Suprapubic skin (tissue), 4 donors: Measurements from ENCODE around the gene ELANE. TPM values are rescaled to one million over a fixed set of nuclear protein-coding genes. Genes with fewer than 3 reads are reported as not detected.
"Not testable (repeated sequence)": the region's sequence is repeated elsewhere in the genome, so short reads cannot be mapped to it uniquely, and the experiment has no call there.

Source experiments
- DNase-seq, 2 donors: peaks; one replicate each; pipeline ENCODE4 v3.0.0-alpha.2; 2019; ENCODE audit warnings: low spot score in 2 of 2
- H3K27ac ChIP-seq: fragments of 200-600 bp; sonication (generic); one replicate; pipeline ENCODE4 v1.5.1; 2019
- H3K27me3 ChIP-seq: fragments of 200-600 bp; sonication (generic); one replicate; pipeline ENCODE4 v1.5.1; 2019
- H3K36me3 ChIP-seq: fragments of 200-600 bp; sonication (generic); one replicate; pipeline ENCODE4 v1.5.1; 2019
- H3K4me1 ChIP-seq: fragments of 200-600 bp; sonication (generic); one replicate; pipeline ENCODE4 v1.5.1; 2019
- H3K4me3 ChIP-seq: fragments of 200-600 bp; sonication (generic); one replicate; pipeline ENCODE4 v1.5.1; 2019; ENCODE audit warnings: mild to moderate bottlenecking
- H3K9me3 ChIP-seq: fragments of 200-600 bp; sonication (generic); one replicate; pipeline ENCODE4 v1.5.1; 2019
- CTCF ChIP-seq, 2 donors: fragments of 200-600 bp in 1 of 2; fragments of 450-650 bp in 1 of 2; sonication (generic) in 1 of 2; IDR thresholded peaks; one replicate each; pipeline ENCODE4 v1.5.1; 2016 to 2019; ENCODE audit warnings: antibody characterized with exemption in 2 of 2, mild to moderate bottlenecking in 1 of 2, moderate library complexity in 1 of 2
- EP300 ChIP-seq: sonication (generic); formaldehyde crosslinking; IDR thresholded peaks from one replicate; pipeline ENCODE4 v1.6.1; 2017; ENCODE audit warnings: antibody characterized with exemption
- POLR2A ChIP-seq, 2 donors: fragments of 450-650 bp; IDR thresholded peaks; one replicate each; pipeline ENCODE4 v1.6.1; 2017; ENCODE audit warnings: antibody characterized with exemption in 2 of 2, mild to moderate bottlenecking in 2 of 2, moderate library complexity in 2 of 2
- POLR2AphosphoS5 ChIP-seq, 3 donors: sonication (generic); formaldehyde crosslinking; IDR thresholded peaks; one replicate each; pipeline ENCODE4 v1.6.1; 2017; ENCODE audit warnings: antibody characterized with exemption in 3 of 3
- WGBS: methylation state at CpG from one replicate; pipeline ENCODE4 v1.1.5; 2018; 5-methylcytosine and 5-hydroxymethylcytosine counted together
- total RNA-seq, 4 donors: library from RNA; depleted of rRNA; stranded (reverse); fragments of >200 nt; gene quantifications; one replicate each; pipeline ENCODE4 v1.1.0, GENCODE V29; 2016

The ELANE gene
- total RNA-seq, 4 donors from 2014 or later: 0.79 TPM; not detected in 3

- Histone ChIP-seq H3K36me3 (peaks cover 41% of the 10 kb centered on the region), H3K27ac (no peak overlapping the region), H3K4me1 (peaks cover 21% of the 10 kb centered on the region), H3K4me3 (no peak overlapping the region), H3K9me3 (no peaks in the 10 kb centered on the region), H3K27me3 (no peaks in the 10 kb centered on the region)
- WGBS: 85% methylated on average over 17 of the region's 18 CpGs
- DNase-seq: no peak
- TF ChIP-seq POLR2A (IDR thresholded peaks at IDR 0.05): no peak
- no peak for TF ChIP-seq EP300
- no peak for TF ChIP-seq CTCF (IDR thresholded peaks at IDR 0.05)
- TF ChIP-seq POLR2AphosphoS5 (IDR thresholded peaks at IDR 0.05): no peak
These were observed 38.7 kb downstream of the ELANE start for GRCh38 chr19:890831-891230.

- Histone ChIP-seq H3K4me1 (peaks cover 21% of the 10 kb centered on the region), H3K27ac (peak overlapping the region; percentile 89), H3K36me3 (peaks cover 34% of the 10 kb centered on the region), H3K4me3 (peak overlapping the region; percentile 89)
- 70% methylated on average over 40 of the region's 50 CpGs for WGBS
- not testable (repeated sequence) for H3K27me3 ChIP-seq, H3K9me3 ChIP-seq, DNase-seq
These were observed 39.5 kb downstream of the ELANE start for GRCh38 chr19:891421-892200.

- Histone ChIP-seq H3K27me3 (no peaks in the 10 kb centered on the region), H3K4me1 (peaks cover 21% of the 10 kb centered on the region), H3K36me3 (peaks cover 35% of the 10 kb centered on the region), H3K27ac (peak overlapping the region; percentile 89), H3K9me3 (no peaks in the 10 kb centered on the region), H3K4me3 (peak overlapping the region; percentile 89)
- DNase-seq: no peak
- 5% methylated on average over 21 of the region's 27 CpGs for WGBS
- no peak for TF ChIP-seq EP300
- TF ChIP-seq CTCF (IDR thresholded peaks at IDR 0.05): no peak
- TF ChIP-seq POLR2AphosphoS5 (IDR thresholded peaks at IDR 0.05): no peak
- TF ChIP-seq POLR2A (IDR thresholded peaks at IDR 0.05): no peak
These were observed 40.3 kb downstream of the ELANE start for GRCh38 chr19:892243-892893.

GRCh38 chr19:892894-893689 is 41.0 kb downstream of the ELANE start, which contains the start of the genes MED16 and RNU6-9:
Gene MED16 (minus strand): TSS chr19:893187. CDS start chr19:891131, 2,056 bp downstream.
Gene RNU6-9 (plus strand): TSS chr19:893484.
- H3K27me3 ChIP-seq: no peaks in the 10 kb centered on the region
- H3K9me3 ChIP-seq: no peaks in the 10 kb centered on the region
- peaks cover 34% of the 10 kb centered on the region for H3K36me3 ChIP-seq
- H3K4me1 ChIP-seq: peaks cover 21% of the 10 kb centered on the region
- peak; percentile 94 to 97 for DNase-seq
- TF ChIP-seq POLR2A (IDR thresholded peaks at IDR 0.05) (peak in 1 of 2 donors; percentile 32), CTCF (IDR thresholded peaks at IDR 0.05) (no peak), POLR2AphosphoS5 (IDR thresholded peaks at IDR 0.05) (peak in 2 of 3 donors; percentile 27 to 76), EP300 (no peak)
- H3K27ac ChIP-seq: peak within 1 kb of the TSS; percentile 89
- 2% methylated on average over 14 of the region's 69 CpGs for WGBS
- peak within 1 kb of the TSS; percentile 89 for H3K4me3 ChIP-seq

GRCh38 chr19:896434-896833 is 44.3 kb downstream of the ELANE start:
- 93% methylated on average over 7 of the region's 10 CpGs for WGBS
- Histone ChIP-seq H3K9me3 (no peaks in the 10 kb centered on the region), H3K27ac (no peak overlapping the region), H3K4me3 (no peak overlapping the region), H3K4me1 (peaks cover 19% of the 10 kb centered on the region), H3K27me3 (no peaks in the 10 kb centered on the region), H3K36me3 (peaks cover 21% of the 10 kb centered on the region)
- DNase-seq: no peak
- no peak for TF ChIP-seq CTCF (IDR thresholded peaks at IDR 0.05)
- no peak for TF ChIP-seq POLR2AphosphoS5 (IDR thresholded peaks at IDR 0.05)
- no peak for TF ChIP-seq POLR2A (IDR thresholded peaks at IDR 0.05)
- TF ChIP-seq EP300: no peak
